Neural cell (in vitro differentiated cells): ENCODE measurements around the gene WFDC5. TPM values are rescaled to one million over a fixed set of nuclear protein-coding genes. Genes with fewer than 3 reads are reported as not detected.

Experiments used
- H2AFZ ChIP-seq: fragments of 200-600, 300-800 bp; sonication (generic), shearing (Covaris generic); 2 replicates; pipeline ENCODE4 v1.6.0; 2014; ENCODE audit warnings: low read depth, mild to moderate bottlenecking, antibody characterized with exemption, low read length, moderate library complexity
- H3F3A ChIP-seq: fragments of 200-600 bp; shearing (Covaris generic); 2 replicates; pipeline ENCODE4 v1.6.1; 2016; ENCODE audit warnings: mild to moderate bottlenecking, moderate library complexity, mixed read lengths, antibody characterized with exemption, low read length; ENCODE audit not compliant: insufficient read depth, poor library complexity, severe bottlenecking
- H3K27ac ChIP-seq: fragments of 200-600, 300-800 bp; sonication (generic), shearing (Covaris generic); 2 replicates; pipeline ENCODE4 v1.5.1; 2014; ENCODE audit warnings: mild to moderate bottlenecking, low read length, moderate library complexity
- H3K27me3 ChIP-seq: fragments of 300-800, 200-600 bp; sonication (generic), shearing (Covaris generic); 2 replicates; pipeline ENCODE4 v1.6.0; 2014; ENCODE audit warnings: mild to moderate bottlenecking, low read depth, low read length, moderate library complexity; ENCODE audit not compliant: insufficient read depth
- H3K36me3 ChIP-seq: fragments of 300-800, 200-600 bp; sonication (generic), shearing (Covaris generic); 2 replicates; pipeline ENCODE4 v1.5.1; 2014; ENCODE audit warnings: mild to moderate bottlenecking, antibody characterized with exemption, low read length, moderate library complexity; ENCODE audit not compliant: insufficient read depth
- H3K4me2 ChIP-seq: fragments of 300-800, 200-600 bp; sonication (generic), shearing (Covaris generic); 2 replicates; pipeline ENCODE4 v1.6.0; 2014; ENCODE audit warnings: mild to moderate bottlenecking, low read length
- H3K4me3 ChIP-seq: fragments of 300-800, 200-600 bp; sonication (generic), shearing (Covaris generic); 2 replicates; pipeline ENCODE4 v1.5.1; 2014; ENCODE audit warnings: mild to moderate bottlenecking, low read length, moderate library complexity
- H3K79me2 ChIP-seq: fragments of 200-600 bp; shearing (Covaris generic); replicated peaks from 2 replicates; pipeline ENCODE4 v1.6.0; 2014; ENCODE audit warnings: mild to moderate bottlenecking, low read length, moderate library complexity; ENCODE audit not compliant: insufficient read depth
- H3K9ac ChIP-seq: fragments of 300-800, 200-600 bp; sonication (generic), shearing (Covaris generic); 2 replicates; pipeline ENCODE4 v1.6.1; 2016; ENCODE audit warnings: mild to moderate bottlenecking, low read length, mixed read lengths
- H3K9me2 ChIP-seq: fragments of 200-600 bp; shearing (Covaris generic); 2 replicates; pipeline ENCODE4 v1.6.1; 2016; ENCODE audit warnings: mild to moderate bottlenecking, low read length, mixed read lengths; ENCODE audit not compliant: insufficient read depth
- H3K9me3 ChIP-seq: fragments of 200-600, 300-800 bp; sonication (generic), shearing (Covaris generic); 2 replicates; pipeline ENCODE4 v1.6.1; 2016; ENCODE audit warnings: mild to moderate bottlenecking, mixed run types, low read length, moderate library complexity, mixed read lengths
- H4K20me1 ChIP-seq: fragments of 200-600 bp; shearing (Covaris generic); 2 replicates; pipeline ENCODE4 v1.6.1; 2016; ENCODE audit warnings: mild to moderate bottlenecking, mixed run types; ENCODE audit not compliant: insufficient read depth
- CTCF ChIP-seq: fragments of 450-650 bp; IDR thresholded peaks from 2 replicates; pipeline ENCODE4 v1.5.1; 2014; ENCODE audit warnings: antibody characterized with exemption, mild to moderate bottlenecking, moderate library complexity; ENCODE audit not compliant: poor library complexity, severe bottlenecking
- EP300 ChIP-seq: fragments of 450-650 bp; conservative IDR thresholded peaks from 2 replicates; pipeline ENCODE4 v1.6.1; 2014; ENCODE audit warnings: antibody characterized with exemption, mild to moderate bottlenecking, moderate library complexity; ENCODE audit not compliant: poor library complexity, severe bottlenecking
- EZH2 ChIP-seq: fragments of 200-600, 300-800 bp; shearing (Covaris generic), sonication (generic); IDR thresholded peaks from 2 replicates; pipeline ENCODE4 v1.6.1; 2014; ENCODE audit warnings: antibody characterized with exemption, low read length, borderline replicate concordance, mild to moderate bottlenecking; ENCODE audit not compliant: insufficient read depth, poor library complexity, severe bottlenecking
- MXI1 ChIP-seq: fragments of 450-650 bp; conservative IDR thresholded peaks from 2 replicates; pipeline ENCODE4 v1.6.1; 2014; ENCODE audit warnings: antibody characterized with exemption, mild to moderate bottlenecking; ENCODE audit not compliant: poor library complexity, severe bottlenecking
- POLR2AphosphoS5 ChIP-seq: IDR thresholded peaks from 2 replicates; pipeline ENCODE4 v1.6.1; 2012
- RAD21 ChIP-seq: fragments of 450-650 bp; conservative IDR thresholded peaks from 2 replicates; pipeline ENCODE4 v1.6.1; 2014; ENCODE audit warnings: antibody characterized with exemption, mild to moderate bottlenecking, moderate library complexity
- REST ChIP-seq: IDR thresholded peaks from 2 replicates; pipeline ENCODE4 v1.6.1; 2012; ENCODE audit warnings: borderline replicate concordance
- SMC3 ChIP-seq: fragments of 450-650 bp; conservative IDR thresholded peaks from 2 replicates; pipeline ENCODE4 v1.6.1; 2014; ENCODE audit warnings: antibody characterized with exemption, mild to moderate bottlenecking, moderate library complexity; ENCODE audit not compliant: poor library complexity
- TAF1 ChIP-seq: IDR thresholded peaks from 2 replicates; pipeline ENCODE4 v1.6.1; 2012; ENCODE audit warnings: low read depth
- polyA plus RNA-seq: library from polyadenylated mRNA; depleted of rRNA; stranded (reverse); fragments of >200 nt; gene quantifications from 2 replicates; pipeline ENCODE4 v1.2.3, GENCODE V29; 2014

Gene WFDC5
- polyA plus RNA-seq, 1 donor from 2014 or later: not detected

GRCh38 chr20:45112754-45113153 is 2.2 kb downstream of the WFDC5 start:
- H4K20me1 ChIP-seq: no peaks in the 10 kb centered on the region
- H3K9me2 ChIP-seq: no peaks in the 10 kb centered on the region
- no peak overlapping the region for H3K4me2 ChIP-seq
- no peak for TF ChIP-seq MXI1
- no peak for TF ChIP-seq REST
- TF ChIP-seq EZH2: no peak
- no peak for TF ChIP-seq TAF1
- TF ChIP-seq POLR2AphosphoS5: no peak
- no peak for TF ChIP-seq RAD21
- TF ChIP-seq SMC3: no peak
- no peak for TF ChIP-seq CTCF
- no peak for TF ChIP-seq EP300
- no peak overlapping the region for H3K4me3 ChIP-seq
- H3K36me3 ChIP-seq: no peaks in the 10 kb centered on the region
- no peaks in the 10 kb centered on the region for H3K79me2 ChIP-seq
- H3K27me3 ChIP-seq: no peaks in the 10 kb centered on the region
- no peaks in the 10 kb centered on the region for H3F3A ChIP-seq
- H2AFZ ChIP-seq: no peak overlapping the region
- H3K9me3 ChIP-seq: no peaks in the 10 kb centered on the region
- H3K27ac ChIP-seq: no peak overlapping the region
- no peak overlapping the region for H3K9ac ChIP-seq

GRCh38 chr20:45111799-45112471 is 3.0 kb downstream of the WFDC5 start:
- H3K36me3 ChIP-seq: no peaks in the 10 kb centered on the region
- no peaks in the 10 kb centered on the region for H3F3A ChIP-seq
- no peak overlapping the region for H3K9ac ChIP-seq
- no peak overlapping the region for H3K4me3 ChIP-seq
- H3K9me2 ChIP-seq: no peaks in the 10 kb centered on the region
- no peak overlapping the region for H2AFZ ChIP-seq
- TF ChIP-seq MXI1 (no peak), POLR2AphosphoS5 (no peak), RAD21 (no peak), SMC3 (no peak), CTCF (no peak), TAF1 (no peak), EZH2 (no peak), EP300 (no peak), REST (no peak)
- no peak overlapping the region for H3K4me2 ChIP-seq
- no peaks in the 10 kb centered on the region for H4K20me1 ChIP-seq
- H3K79me2 ChIP-seq: no peaks in the 10 kb centered on the region
- H3K9me3 ChIP-seq: no peaks in the 10 kb centered on the region
- H3K27me3 ChIP-seq: no peaks in the 10 kb centered on the region
- no peak overlapping the region for H3K27ac ChIP-seq
